HepG2 (cell line): ENCODE results near the gene COX14. TPM values are rescaled to one million over a fixed set of nuclear protein-coding genes. Genes with fewer than 3 reads are reported as not detected.

Source experiments
- EHMT2 ChIP-seq: fragments of 200-600 bp; sonication (generic); IDR thresholded peaks from 2 replicates; pipeline ENCODE4 v1.7.0; 2017; ENCODE audit warnings: antibody characterized with exemption, low read depth, low read length, borderline replicate concordance
- ELF3 ChIP-seq: IDR thresholded peaks from 2 replicates; pipeline ENCODE4 v1.6.1; 2016; ENCODE audit warnings: missing genetic modification reagents, missing compliant biosample characterization
- HDAC2 ChIP-seq: sonication (generic); formaldehyde crosslinking; IDR thresholded peaks from 2 replicates; pipeline ENCODE4 v1.4.0; 2020; ENCODE audit warnings: missing genetic modification reagents
- HOXA3 ChIP-seq: sonication (generic); formaldehyde crosslinking; IDR thresholded peaks from 2 replicates; pipeline ENCODE4 v1.5.0; 2020; ENCODE audit warnings: missing genetic modification reagents
- REXO4 ChIP-seq: sonication (generic); formaldehyde crosslinking; IDR thresholded peaks from 2 replicates; pipeline ENCODE4 v1.8.0; 2022; ENCODE audit warnings: missing genetic modification reagents, mild to moderate bottlenecking, borderline replicate concordance
- ZC3H4 ChIP-seq: sonication (generic); formaldehyde crosslinking; IDR thresholded peaks from 2 replicates; pipeline ENCODE4 v1.4.0; 2020; ENCODE audit warnings: missing genetic modification reagents, borderline replicate concordance
- ZNF33B ChIP-seq: sonication (generic); formaldehyde crosslinking; IDR thresholded peaks from 2 replicates; pipeline ENCODE4 v1.5.1; 2020; ENCODE audit warnings: mild to moderate bottlenecking, missing genetic modification reagents
- ZNF556 ChIP-seq: sonication (generic); formaldehyde crosslinking; IDR thresholded peaks from 2 replicates; pipeline ENCODE4 v1.4.0; 2020; ENCODE audit warnings: mild to moderate bottlenecking, missing genetic modification reagents, borderline replicate concordance
- ZNF737 ChIP-seq: sonication (generic); formaldehyde crosslinking; IDR thresholded peaks from 2 replicates; pipeline ENCODE4 v1.5.0; 2020; ENCODE audit warnings: missing genetic modification reagents, mild to moderate bottlenecking, borderline replicate concordance
- polyA plus RNA-seq, 8 experiments: library from polyadenylated mRNA; depleted of rRNA in 3 of 8; stranded (reverse) in 7 of 8; unstranded in 1 of 8; fragments of >200 nt; fragmentation: Illumina TruSeq in 4 of 8; extraction: Trizol in 4 of 8; gene quantifications; 2 replicates each; pipeline versions ENCODE4 v1.2.1 to v1.2.3, GENCODE V29; 2011 to 2016; ENCODE audit warnings: low read depth in 4 of 8, missing spikeins in 1 of 8, mixed read lengths in 1 of 8; ENCODE audit not compliant: insufficient read depth in 1 of 8
- total RNA-seq, 5 experiments: library from RNA; depleted of rRNA; stranded (reverse); fragments of >200 nt; fragmentation: Illumina TruSeq; extraction: Trizol; gene quantifications; 2 replicates each; pipeline ENCODE4 v1.2.3, GENCODE V29; 2016; ENCODE audit warnings: low read depth in 1 of 5
- TF ChIP-seq, protein P1 (sequence below): sonication (generic); formaldehyde crosslinking; IDR thresholded peaks from 2 replicates; pipeline ENCODE4 v1.4.0; 2020; ENCODE audit warnings: mild to moderate bottlenecking, missing genetic modification reagents
- TF ChIP-seq, protein P2 (sequence below): sonication (generic); formaldehyde crosslinking; IDR thresholded peaks from 2 replicates; pipeline ENCODE4 v1.8.1; 2023; ENCODE audit warnings: mild to moderate bottlenecking, missing genetic modification reagents
- TF ChIP-seq, protein P3 (sequence below): sonication (generic); formaldehyde crosslinking; IDR thresholded peaks from 2 replicates; pipeline ENCODE4 v1.5.1; 2020; ENCODE audit warnings: mild to moderate bottlenecking, missing genetic modification reagents, moderate library complexity
- TF ChIP-seq, protein P4 (sequence below): sonication (generic); formaldehyde crosslinking; IDR thresholded peaks from 2 replicates; pipeline ENCODE4 v1.4.0; 2020; ENCODE audit warnings: missing genetic modification reagents, borderline replicate concordance
- TF ChIP-seq, protein P5 (sequence below): IDR thresholded peaks from 2 replicates; pipeline ENCODE4 v1.6.1; 2016; ENCODE audit warnings: missing genetic modification reagents, missing compliant biosample characterization
- TF ChIP-seq, protein P6 (sequence below): sonication (generic); formaldehyde crosslinking; IDR thresholded peaks from 2 replicates; pipeline ENCODE4 v1.5.0; 2020; ENCODE audit warnings: mild to moderate bottlenecking, missing genetic modification reagents

Gene COX14
- total and polyA plus RNA-seq, 2 of the 13 experiments (the other 11 are each of a cell fraction or from before 2014, with no cell fraction given) = 53.0 to 71.6 TPM

DNA sequence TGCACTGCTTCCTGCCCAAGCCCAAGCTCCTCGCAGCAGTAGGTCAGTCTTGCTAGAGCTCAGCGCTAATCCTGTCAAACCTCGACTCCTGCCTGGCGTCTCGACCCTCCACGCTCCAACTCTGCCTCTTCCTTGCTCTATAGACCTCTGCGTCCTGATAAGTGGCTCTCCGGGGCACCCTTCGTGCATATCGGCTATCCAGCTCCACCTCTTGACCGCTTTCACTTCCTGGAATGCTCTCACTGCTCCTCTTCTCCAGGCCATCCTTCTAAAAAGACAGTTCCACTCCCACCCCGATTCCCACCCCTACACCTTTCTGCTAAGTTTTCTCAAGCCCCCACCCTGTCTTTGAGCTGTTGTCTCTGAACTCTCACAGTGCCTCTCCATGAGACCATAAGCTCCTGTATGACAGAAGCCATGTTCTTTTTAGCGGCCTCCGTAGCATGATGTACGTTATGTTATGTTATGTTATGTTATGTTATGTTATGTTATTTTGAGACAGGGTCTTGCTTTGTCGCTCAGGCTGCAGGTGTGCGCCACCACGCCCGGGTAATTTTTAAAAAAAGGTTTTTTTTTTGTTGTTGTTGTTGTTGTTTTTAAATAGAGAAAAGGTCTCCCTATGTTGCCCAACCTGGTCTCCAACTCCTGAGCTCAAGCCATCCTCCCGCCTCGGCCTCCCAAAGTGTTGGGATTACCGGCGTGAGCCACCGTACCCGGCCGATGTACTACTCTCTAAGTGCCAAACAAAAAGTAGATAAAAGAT is 601 bp downstream of the COX14 start (continued):
- TF ChIP-seq, protein P1, sequence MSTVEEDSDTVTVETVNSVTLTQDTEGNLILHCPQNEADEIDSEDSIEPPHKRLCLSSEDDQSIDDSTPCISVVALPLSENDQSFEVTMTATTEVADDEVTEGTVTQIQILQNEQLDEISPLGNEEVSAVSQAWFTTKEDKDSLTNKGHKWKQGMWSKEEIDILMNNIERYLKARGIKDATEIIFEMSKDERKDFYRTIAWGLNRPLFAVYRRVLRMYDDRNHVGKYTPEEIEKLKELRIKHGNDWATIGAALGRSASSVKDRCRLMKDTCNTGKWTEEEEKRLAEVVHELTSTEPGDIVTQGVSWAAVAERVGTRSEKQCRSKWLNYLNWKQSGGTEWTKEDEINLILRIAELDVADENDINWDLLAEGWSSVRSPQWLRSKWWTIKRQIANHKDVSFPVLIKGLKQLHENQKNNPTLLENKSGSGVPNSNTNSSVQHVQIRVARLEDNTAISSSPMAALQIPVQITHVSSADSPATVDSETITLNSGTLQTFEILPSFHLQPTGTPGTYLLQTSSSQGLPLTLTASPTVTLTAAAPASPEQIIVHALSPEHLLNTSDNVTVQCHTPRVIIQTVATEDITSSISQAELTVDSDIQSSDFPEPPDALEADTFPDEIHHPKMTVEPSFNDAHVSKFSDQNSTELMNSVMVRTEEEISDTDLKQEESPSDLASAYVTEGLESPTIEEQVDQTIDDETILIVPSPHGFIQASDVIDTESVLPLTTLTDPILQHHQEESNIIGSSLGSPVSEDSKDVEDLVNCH (CRISPR knock-in tag) = no peak
- TF ChIP-seq, protein P2, sequence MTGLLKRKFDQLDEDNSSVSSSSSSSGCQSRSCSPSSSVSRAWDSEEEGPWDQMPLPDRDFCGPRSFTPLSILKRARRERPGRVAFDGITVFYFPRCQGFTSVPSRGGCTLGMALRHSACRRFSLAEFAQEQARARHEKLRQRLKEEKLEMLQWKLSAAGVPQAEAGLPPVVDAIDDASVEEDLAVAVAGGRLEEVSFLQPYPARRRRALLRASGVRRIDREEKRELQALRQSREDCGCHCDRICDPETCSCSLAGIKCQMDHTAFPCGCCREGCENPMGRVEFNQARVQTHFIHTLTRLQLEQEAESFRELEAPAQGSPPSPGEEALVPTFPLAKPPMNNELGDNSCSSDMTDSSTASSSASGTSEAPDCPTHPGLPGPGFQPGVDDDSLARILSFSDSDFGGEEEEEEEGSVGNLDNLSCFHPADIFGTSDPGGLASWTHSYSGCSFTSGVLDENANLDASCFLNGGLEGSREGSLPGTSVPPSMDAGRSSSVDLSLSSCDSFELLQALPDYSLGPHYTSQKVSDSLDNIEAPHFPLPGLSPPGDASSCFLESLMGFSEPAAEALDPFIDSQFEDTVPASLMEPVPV (CRISPR knock-in tag) = no peak; the same call in 1 of the 2 replicates
- TF ChIP-seq, protein P3, sequence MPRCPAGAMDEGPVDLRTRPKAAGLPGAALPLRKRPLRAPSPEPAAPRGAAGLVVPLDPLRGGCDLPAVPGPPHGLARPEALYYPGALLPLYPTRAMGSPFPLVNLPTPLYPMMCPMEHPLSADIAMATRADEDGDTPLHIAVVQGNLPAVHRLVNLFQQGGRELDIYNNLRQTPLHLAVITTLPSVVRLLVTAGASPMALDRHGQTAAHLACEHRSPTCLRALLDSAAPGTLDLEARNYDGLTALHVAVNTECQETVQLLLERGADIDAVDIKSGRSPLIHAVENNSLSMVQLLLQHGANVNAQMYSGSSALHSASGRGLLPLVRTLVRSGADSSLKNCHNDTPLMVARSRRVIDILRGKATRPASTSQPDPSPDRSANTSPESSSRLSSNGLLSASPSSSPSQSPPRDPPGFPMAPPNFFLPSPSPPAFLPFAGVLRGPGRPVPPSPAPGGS (CRISPR knock-in tag) = no peak
- TF ChIP-seq, protein P4, sequence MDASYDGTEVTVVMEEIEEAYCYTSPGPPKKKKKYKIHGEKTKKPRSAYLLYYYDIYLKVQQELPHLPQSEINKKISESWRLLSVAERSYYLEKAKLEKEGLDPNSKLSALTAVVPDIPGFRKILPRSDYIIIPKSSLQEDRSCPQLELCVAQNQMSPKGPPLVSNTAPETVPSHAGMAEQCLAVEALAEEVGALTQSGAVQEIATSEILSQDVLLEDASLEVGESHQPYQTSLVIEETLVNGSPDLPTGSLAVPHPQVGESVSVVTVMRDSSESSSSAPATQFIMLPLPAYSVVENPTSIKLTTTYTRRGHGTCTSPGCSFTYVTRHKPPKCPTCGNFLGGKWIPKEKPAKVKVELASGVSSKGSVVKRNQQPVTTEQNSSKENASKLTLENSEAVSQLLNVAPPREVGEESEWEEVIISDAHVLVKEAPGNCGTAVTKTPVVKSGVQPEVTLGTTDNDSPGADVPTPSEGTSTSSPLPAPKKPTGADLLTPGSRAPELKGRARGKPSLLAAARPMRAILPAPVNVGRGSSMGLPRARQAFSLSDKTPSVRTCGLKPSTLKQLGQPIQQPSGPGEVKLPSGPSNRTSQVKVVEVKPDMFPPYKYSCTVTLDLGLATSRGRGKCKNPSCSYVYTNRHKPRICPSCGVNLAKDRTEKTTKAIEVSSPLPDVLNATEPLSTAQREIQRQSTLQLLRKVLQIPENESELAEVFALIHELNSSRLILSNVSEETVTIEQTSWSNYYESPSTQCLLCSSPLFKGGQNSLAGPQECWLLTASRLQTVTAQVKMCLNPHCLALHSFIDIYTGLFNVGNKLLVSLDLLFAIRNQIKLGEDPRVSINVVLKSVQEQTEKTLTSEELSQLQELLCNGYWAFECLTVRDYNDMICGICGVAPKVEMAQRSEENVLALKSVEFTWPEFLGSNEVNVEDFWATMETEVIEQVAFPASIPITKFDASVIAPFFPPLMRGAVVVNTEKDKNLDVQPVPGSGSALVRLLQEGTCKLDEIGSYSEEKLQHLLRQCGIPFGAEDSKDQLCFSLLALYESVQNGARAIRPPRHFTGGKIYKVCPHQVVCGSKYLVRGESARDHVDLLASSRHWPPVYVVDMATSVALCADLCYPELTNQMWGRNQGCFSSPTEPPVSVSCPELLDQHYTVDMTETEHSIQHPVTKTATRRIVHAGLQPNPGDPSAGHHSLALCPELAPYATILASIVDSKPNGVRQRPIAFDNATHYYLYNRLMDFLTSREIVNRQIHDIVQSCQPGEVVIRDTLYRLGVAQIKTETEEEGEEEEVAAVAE (CRISPR knock-in tag) = no peak
- TF ChIP-seq ZC3H4 (CRISPR knock-in tag) = no peak
- TF ChIP-seq ZNF556 = 0 out of 2 replicates have a peak, but pooled peaks have one; percentile 43
- no peak for TF ChIP-seq ZNF33B
- peak; percentile 34; the same call in 1 of the 2 replicates for TF ChIP-seq ELF3 (CRISPR knock-in tag)
- 0 out of 2 replicates have a peak, but pooled peaks have one; percentile 3 for TF ChIP-seq ZNF737
- TF ChIP-seq, protein P5, sequence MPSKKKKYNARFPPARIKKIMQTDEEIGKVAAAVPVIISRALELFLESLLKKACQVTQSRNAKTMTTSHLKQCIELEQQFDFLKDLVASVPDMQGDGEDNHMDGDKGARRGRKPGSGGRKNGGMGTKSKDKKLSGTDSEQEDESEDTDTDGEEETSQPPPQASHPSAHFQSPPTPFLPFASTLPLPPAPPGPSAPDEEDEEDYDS (CRISPR knock-in tag) = no peak
- no peak for TF ChIP-seq REXO4 (CRISPR knock-in tag)
- TF ChIP-seq HOXA3 (CRISPR knock-in tag) = no peak
- no peak for TF ChIP-seq HDAC2 (CRISPR knock-in tag)
- no peak for TF ChIP-seq EHMT2
- TF ChIP-seq, protein P6, sequence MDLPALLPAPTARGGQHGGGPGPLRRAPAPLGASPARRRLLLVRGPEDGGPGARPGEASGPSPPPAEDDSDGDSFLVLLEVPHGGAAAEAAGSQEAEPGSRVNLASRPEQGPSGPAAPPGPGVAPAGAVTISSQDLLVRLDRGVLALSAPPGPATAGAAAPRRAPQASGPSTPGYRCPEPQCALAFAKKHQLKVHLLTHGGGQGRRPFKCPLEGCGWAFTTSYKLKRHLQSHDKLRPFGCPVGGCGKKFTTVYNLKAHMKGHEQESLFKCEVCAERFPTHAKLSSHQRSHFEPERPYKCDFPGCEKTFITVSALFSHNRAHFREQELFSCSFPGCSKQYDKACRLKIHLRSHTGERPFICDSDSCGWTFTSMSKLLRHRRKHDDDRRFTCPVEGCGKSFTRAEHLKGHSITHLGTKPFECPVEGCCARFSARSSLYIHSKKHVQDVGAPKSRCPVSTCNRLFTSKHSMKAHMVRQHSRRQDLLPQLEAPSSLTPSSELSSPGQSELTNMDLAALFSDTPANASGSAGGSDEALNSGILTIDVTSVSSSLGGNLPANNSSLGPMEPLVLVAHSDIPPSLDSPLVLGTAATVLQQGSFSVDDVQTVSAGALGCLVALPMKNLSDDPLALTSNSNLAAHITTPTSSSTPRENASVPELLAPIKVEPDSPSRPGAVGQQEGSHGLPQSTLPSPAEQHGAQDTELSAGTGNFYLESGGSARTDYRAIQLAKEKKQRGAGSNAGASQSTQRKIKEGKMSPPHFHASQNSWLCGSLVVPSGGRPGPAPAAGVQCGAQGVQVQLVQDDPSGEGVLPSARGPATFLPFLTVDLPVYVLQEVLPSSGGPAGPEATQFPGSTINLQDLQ (CRISPR knock-in tag) = no peak; the same call in 1 of the 2 replicates
